GM19351 (cell line): ENCODE results near the gene NRF1.

Experiments used
- ATAC-seq: cut with Tn5 transposase; IDR thresholded peaks from one replicate; pipeline ENCODE4 v1.9.1; 2021; ENCODE audit warnings: mild to moderate bottlenecking, moderate library complexity; ENCODE audit not compliant: unreplicated experiment

NRF1 gene

DNA sequence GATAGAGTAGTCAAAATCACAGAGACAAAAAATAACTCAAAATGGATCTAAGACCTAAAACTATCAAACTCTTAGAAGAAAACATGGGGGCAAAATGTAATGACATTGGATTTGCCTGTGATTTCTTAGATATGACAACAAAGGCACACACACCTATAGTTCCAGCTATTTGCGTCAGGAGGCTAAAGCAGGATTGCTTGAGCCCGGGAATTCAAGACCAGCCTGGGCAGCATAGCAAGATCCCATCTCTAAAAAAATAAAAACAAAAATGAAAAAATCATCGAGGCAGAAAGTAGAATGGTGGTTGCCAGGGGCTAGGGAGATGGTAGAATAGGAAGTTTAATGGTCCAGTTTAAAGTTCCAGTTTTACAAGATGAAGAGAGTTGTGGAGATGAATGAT is 113.3 kb downstream of the NRF1 start:
- no peak for ATAC-seq

DNA sequence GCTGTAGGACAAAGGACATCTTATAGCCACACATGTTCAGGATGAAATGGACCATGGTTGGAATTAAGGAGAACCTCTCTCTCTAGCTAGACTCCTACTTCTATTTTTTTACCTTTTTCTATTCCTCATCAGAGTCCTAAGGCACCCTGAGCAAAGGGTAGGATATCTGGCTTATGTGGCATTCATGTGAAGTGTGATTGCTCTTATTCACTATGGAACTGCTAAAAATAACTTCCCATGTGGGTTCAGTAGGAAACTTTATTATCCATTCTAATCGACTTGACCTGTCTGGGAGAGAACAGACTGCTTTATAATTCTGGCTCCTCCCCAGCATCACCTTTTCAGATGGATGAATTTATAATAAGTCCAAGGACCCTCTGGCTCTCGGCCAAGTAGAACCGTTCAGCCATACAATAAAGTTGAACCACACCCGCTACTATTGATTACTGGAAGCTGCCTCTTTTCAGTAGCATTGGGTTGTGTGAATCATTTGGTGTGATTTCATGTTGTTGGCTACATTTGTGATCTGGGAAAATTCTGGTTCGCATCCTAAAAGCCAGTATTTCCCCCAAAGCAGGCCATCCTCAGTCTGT is 117.5 kb downstream of the NRF1 start:
- ATAC-seq, result no peak

DNA sequence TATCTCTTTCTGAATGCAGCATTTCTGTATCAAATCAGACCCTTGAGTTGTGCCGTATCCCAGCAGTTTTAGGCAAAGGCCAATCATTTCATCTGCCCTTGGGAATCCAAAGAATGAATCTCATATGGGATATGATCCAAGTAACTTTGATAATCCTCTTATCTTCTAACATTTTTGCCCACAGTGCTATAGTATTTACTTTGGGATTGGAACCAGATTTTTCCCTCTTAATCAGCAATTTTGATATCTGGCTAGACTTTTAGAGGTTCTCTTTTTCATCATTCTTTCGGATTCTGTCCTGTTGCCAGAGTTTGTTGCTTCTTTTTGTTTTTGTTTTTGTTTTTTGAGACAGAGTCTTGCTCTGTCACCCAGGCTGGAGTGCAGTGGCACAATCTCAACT is 118.0 kb downstream of the NRF1 start:
- no peak for ATAC-seq

DNA sequence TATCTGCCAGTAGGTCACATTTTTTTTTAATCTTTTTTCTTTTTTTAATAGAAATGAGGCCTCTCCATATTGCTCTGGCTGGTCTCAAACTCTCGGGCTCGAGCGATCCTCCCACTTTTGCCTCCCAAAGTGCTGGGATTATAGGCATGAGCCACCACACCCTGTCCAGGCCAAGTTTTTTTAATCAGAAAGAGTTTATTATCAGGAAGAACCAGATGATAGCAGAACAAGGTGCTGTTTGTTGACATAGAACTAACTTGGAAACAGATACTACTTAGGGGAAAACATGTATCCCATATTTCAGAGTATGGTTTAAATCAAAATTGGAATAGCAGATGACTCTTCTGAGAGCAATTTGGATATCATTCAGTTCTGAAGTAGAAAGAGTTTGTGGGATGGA is 118.6 kb downstream of the NRF1 start:
- ATAC-seq, result no peak

- no peak for ATAC-seq
Observed at GRCh38 chr7:129734400-129734799, 122.9 kb downstream of the NRF1 start.

GRCh38 chr7:129739427-129739826 is 127.9 kb downstream of the NRF1 start:
- no peak for ATAC-seq

DNA sequence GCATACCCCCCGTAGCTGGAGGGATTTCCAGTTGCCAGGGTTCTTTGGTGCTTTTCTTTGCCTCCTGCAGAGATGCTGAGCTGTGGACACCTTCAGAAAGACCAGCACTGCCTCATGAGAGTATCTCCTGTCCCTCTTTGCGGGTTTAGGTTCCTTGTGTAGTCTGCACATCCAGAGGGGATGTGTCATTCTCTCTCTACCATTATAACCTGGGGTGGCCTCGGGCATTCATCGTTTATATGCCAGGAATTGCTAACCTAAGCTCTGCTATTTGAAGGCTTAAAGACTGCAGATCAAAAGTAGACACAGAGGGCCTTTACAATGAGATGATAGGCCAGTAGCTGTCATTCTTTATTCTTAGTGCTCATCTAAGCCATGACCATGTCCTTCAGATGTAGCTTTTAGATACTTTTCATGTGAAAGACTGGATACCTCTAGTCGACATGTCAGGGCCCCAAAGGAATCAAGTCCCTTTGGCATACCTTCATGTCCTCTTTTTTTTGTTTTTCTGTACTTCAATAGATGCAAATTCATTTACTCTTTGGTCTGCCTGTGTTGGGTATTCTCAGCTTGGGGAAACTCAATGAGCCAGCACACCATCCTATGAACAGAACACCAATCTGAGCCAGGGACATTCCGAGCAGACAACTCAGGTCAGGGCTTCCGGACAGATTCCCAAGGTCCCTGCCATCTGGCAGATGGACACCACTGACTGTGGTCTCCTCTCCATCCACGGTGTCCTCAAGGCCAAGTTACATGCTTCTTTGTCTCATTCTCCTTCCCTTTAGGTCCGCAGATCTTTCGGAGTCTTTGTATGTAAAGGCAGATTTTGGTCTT is 129.3 kb downstream of the NRF1 start:
- ATAC-seq, result no peak

DNA sequence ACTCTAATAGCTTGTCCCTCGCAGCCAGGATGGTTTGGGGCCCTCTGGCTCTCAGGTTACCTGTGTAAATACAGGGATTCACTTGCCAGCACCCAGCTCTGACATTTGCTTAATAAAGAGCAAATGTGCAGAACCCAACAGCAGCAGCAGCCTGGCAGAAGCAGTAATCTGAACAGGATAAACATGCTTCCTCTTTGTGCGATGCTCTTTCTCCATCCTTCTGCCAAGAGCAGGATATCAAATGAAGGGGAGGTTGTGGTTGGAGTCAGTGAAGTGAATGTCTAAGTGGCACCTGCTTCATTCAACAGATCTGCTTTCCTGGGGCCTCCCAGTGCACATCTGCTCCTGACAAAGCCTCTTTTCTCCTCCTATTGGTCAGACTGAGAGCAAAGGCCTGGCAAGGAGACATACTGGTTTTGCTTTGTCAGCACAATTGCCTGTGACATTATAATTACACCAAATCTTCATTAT is 130.3 kb downstream of the NRF1 start:
- no peak for ATAC-seq

DNA sequence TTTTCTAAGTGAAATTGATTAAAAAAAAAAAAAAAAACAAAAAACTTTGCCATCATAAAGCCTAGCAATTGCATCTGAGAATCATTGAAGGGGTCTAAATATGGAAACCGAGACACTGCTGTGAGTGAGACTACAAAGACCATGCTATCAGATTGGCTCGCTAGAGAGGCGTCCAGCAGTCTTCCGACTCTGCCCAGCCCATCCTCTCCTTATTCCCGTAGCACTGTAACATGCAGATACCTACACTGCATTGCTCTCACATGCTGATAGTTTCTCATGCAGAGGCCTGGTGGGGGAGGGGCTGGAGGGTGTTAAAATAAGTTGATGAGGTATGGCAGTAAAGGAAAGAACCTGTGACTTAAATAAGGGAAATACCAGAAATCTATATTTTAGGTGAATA is 130.7 kb downstream of the NRF1 start:
- ATAC-seq, result no peak

DNA sequence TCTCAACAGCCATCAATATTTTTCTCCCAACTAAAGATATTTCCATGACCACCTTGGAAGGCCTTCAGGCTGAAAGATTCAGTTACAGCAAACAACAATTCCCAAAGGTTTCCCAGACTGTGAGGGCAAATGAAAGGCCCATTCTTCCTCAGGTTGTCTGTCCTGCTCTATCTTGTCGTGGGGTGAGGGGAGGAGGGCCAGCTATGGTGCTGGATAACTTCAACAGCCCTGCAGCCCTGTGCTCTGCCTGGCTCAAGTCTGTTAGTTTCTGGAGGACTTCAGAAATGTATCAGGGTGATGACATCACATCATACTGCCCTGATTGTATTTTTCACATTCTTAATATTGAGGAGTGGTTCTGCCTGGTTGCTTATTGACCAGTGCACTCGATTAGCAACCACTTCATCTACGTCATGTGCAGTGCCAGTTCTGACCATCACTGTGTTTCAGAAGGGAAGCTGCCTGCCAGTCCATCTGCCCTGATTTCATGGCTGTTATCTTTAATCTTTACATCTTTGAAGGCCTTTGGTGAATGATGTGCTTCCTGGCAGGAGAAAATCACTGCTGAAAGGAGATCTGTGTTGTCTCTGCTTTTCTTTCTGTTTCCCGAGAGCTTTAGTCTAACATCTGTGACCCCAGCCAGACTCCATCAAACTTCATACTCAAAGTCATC is 135.5 kb downstream of the NRF1 start:
- no peak for ATAC-seq

DNA sequence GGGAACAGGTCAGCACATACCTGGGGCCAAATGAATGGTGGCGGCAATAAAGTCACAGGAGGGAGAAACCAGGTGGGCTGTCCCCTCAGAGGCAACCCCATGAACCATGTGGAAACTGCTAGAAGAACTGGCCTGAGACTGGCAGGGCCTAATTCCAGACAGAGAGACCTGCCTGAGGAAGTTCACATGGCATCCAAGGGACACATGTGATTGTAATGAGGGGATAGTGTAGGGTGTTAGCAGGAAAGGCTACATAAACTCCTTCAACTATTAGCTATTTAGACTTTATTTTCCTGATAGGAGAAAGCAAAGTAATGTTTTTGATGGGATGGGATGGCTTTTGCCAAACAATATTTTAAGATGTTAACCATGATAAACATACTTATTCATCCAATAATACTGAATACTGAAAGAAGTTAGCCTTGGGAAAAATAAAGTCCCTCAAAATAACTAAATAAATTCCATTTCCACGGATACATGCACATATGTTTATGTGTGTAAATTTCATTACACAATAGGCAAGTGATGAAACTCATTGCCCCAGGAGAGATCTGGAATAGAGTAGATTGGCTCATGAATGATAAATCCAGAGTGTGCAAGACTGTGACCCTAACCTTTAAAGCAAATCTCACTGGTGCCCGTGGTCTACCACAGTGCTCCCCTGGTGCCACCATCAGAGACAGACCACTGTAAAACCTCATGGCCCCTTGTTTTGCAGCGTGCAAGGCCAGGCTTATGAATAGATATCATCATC is 137.0 kb downstream of the NRF1 start:
- no peak for ATAC-seq

GRCh38 chr7:129750091-129750490 is 138.6 kb downstream of the NRF1 start:
- ATAC-seq, result no peak

GRCh38 chr7:129750501-129750900 is 139.0 kb downstream of the NRF1 start:
- no peak for ATAC-seq

- no peak for ATAC-seq
Observed at GRCh38 chr7:129751916-129752315, 140.4 kb downstream of the NRF1 start.

- ATAC-seq, result no peak
Observed at GRCh38 chr7:129752760-129753159, 141.2 kb downstream of the NRF1 start.

- no peak for ATAC-seq
Observed at GRCh38 chr7:129754406-129754805, 142.9 kb downstream of the NRF1 start.

DNA sequence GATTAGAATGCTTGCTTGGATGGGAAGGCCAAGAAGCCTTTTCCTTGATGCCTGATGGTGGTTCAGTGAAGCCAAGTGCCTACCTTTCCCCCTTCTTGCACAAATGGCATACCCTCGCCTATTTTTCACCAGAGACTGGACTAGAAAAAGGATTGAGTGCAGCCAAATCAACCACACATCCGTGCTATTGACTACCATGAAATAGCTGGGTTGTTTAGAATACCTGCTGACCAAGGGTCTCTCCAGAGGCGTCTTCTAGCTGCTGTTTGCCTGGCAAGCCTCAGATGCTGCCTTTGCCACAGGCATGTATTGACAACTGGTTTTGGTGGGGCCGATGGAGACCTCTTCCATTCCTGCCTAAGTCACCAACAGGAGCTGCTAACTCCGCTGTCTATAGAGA is 146.5 kb downstream of the NRF1 start:
- ATAC-seq, result no peak

GRCh38 chr7:129762387-129762969 is 151.0 kb downstream of the NRF1 start:
- no peak for ATAC-seq

GRCh38 chr7:129764247-129765084 is 152.9 kb downstream of the NRF1 start:
- ATAC-seq, result no peak

GRCh38 chr7:129765352-129765751 is 153.8 kb downstream of the NRF1 start:
- ATAC-seq, result no peak
